Measurements from ENCODE around the gene KIFC3. TPM values are rescaled to one million over a fixed set of nuclear protein-coding genes. Genes with fewer than 3 reads are reported as not detected.
A peak's percentile ranks its signal among the peaks of the same experiment; 100 is the strongest.

Gene KIFC3
- total RNA-seq, 1 donor from 2014 or later = 36.8 TPM

DNA sequence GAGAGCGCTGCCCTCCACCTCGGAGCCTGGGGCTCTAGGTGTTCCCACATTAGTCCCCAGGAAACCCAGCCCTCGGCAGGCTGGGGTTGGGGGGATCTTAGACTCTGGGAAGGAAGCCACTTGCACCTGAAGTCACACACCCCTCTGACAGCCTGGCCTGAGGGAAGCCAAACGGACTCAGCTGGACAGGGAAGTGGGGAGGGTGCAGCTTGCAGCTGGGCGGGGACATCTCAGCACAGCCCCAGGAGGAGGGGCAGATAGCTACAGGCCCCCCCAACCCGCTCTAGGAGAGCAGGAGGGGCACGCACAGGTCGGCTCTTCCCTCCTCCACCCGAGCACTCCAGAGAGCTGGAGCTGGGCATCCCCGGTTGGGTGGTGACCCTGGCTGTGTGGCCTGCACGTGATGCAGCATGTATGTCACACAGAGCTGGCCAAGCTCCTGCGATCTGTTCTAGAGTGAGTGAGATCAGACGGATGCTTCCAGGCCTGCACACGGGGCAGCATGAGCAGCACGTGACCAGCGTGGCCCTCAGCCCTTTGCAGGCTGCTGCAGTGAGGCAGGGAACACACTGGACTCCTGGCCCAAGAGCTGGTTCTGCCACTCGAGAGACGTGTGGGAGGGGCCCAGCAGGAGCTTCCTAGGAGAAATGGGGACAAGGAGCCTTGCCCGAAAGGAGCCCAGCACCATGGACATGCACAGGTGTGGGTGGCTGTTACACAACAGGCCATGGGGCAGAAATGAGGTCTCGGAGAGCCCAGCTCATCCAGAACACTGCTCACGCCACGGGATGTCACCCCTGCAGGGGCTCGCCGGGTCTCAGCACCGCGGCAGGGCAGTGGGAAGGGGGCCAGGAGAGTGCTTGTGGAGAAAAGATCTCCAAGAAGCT, 15.4 kb downstream of the KIFC3 start:
- no peak for DNase-seq (ENCODE audit: extremely low spot score in 2 of 2)
- H3K36me3 ChIP-seq = no peaks in the 10 kb centered on the region
- intact Hi-C loops (cut with DNase I) = no loop called here

DNA sequence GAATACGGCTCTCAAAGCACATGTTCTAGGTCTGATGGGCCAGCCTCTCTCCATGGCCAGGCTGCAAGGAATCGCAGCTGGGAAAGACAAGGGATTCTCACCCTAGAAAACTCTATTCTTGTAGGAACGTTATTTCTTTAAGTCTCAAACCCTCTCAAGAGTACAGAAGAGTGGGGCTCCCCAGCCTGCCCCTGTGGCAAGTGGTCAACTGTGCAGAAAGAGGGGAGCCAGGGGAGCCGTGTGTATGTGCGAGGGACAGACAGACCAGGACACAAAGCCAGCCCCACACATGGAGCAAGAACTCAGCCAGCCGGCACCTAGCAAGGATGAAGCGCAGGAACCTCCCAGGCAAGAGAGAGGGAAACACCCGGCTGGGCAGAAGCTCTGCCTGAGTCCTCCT, 16.4 kb downstream of the KIFC3 start:
- Histone ChIP-seq H3K27me3 (no peaks in the 10 kb centered on the region), H3K27ac (peak overlapping the region; percentile 68), H3K4me3 (no peak overlapping the region), H3K9me3 (no peaks in the 10 kb centered on the region), H3K36me3 (no peaks in the 10 kb centered on the region), H3K4me1 (peaks cover 21% of the 10 kb centered on the region)
- intact Hi-C loops (cut with DNase I) = no loop called here
- TF ChIP-seq, protein P1, sequence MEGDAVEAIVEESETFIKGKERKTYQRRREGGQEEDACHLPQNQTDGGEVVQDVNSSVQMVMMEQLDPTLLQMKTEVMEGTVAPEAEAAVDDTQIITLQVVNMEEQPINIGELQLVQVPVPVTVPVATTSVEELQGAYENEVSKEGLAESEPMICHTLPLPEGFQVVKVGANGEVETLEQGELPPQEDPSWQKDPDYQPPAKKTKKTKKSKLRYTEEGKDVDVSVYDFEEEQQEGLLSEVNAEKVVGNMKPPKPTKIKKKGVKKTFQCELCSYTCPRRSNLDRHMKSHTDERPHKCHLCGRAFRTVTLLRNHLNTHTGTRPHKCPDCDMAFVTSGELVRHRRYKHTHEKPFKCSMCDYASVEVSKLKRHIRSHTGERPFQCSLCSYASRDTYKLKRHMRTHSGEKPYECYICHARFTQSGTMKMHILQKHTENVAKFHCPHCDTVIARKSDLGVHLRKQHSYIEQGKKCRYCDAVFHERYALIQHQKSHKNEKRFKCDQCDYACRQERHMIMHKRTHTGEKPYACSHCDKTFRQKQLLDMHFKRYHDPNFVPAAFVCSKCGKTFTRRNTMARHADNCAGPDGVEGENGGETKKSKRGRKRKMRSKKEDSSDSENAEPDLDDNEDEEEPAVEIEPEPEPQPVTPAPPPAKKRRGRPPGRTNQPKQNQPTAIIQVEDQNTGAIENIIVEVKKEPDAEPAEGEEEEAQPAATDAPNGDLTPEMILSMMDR (IDR thresholded peaks at IDR 0.05) = no peak
- TF ChIP-seq POLR2AphosphoS5 (IDR thresholded peaks at IDR 0.05; ENCODE audit: insufficient read depth in 1 of 2, low read depth in 1 of 2) = no peak
- no peak for TF ChIP-seq POLR2A (IDR thresholded peaks at IDR 0.05)
- no peak for DNase-seq (ENCODE audit: extremely low spot score in 2 of 2)

More for the DNA sequence above, 15.4 kb downstream of the KIFC3 start:
- no peak for TF ChIP-seq POLR2A (IDR thresholded peaks at IDR 0.05)
- TF ChIP-seq POLR2AphosphoS5 (IDR thresholded peaks at IDR 0.05; ENCODE audit: insufficient read depth in 1 of 2, low read depth in 1 of 2) = peak in 1 of 2 donors; percentile 78
- TF ChIP-seq, protein P1 (IDR thresholded peaks at IDR 0.05) = no peak
- no peaks in the 10 kb centered on the region for H3K27me3 ChIP-seq
- no peaks in the 10 kb centered on the region for H3K9me3 ChIP-seq
- H3K27ac ChIP-seq = peak overlapping the region; percentile 68
- H3K4me1 ChIP-seq = peaks cover 27% of the 10 kb centered on the region
- no peak overlapping the region for H3K4me3 ChIP-seq

DNA sequence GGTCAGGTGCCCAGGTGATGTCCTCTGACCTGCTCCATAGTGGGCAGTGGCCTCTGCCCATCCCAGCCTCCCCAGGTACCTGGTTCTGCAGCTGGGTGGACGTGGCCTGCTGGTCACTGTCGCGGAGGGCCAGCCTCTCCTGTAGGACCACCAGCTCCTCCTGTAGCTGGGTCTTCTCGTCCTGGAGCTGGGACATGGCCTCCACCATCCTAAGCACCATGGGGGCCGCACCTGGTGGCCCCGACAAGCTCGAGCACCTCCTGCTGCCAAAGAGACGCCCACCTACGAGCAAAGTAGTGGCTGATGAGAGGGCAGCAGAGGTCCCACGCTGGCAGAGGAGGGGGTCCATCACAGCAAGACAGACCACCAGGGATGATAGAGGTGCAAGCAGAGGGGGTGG, 16.9 kb downstream of the KIFC3 start:
- peaks cover 21% of the 10 kb centered on the region for H3K4me1 ChIP-seq
- DNase-seq (ENCODE audit: extremely low spot score in 2 of 2) = no peak
- H3K9me3 ChIP-seq = no peaks in the 10 kb centered on the region
- H3K27ac ChIP-seq = no peak overlapping the region
- TF ChIP-seq POLR2AphosphoS5 (IDR thresholded peaks at IDR 0.05; ENCODE audit: insufficient read depth in 1 of 2, low read depth in 1 of 2) = no peak
- no peak for TF ChIP-seq POLR2A (IDR thresholded peaks at IDR 0.05)
- TF ChIP-seq, protein P1 (IDR thresholded peaks at IDR 0.05) = no peak
- no peaks in the 10 kb centered on the region for H3K27me3 ChIP-seq
- H3K36me3 ChIP-seq = no peaks in the 10 kb centered on the region
- intact Hi-C loops (cut with DNase I) = no loop called here
- H3K4me3 ChIP-seq = no peak overlapping the region

DNA sequence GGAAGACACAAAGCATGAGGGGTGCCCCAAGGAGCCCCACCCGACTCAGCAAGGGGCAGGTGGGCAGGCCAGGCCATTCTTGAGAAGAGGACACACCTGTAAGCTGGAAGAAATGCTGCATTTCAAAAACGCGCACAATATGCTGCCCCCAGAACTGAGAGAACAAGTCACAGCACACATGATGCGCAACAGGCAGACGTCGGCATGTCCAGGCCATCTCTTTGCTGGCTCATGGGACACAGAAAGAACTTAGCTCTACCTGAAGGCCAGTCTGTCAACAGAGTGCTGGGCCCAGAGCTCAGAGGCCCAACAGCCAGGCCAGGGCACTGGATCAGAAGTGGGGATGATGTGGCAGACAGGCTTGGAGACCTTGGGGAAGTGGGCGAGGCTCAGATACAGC, 18.0 kb downstream of the KIFC3 start:
- peaks cover 21% of the 10 kb centered on the region for H3K4me1 ChIP-seq
- DNase-seq (ENCODE audit: extremely low spot score in 2 of 2) = no peak
- no peak overlapping the region for H3K4me3 ChIP-seq
- intact Hi-C loops (cut with DNase I) = no loop called here
- H3K36me3 ChIP-seq = no peaks in the 10 kb centered on the region
- TF ChIP-seq, protein P1 (IDR thresholded peaks at IDR 0.05) = no peak
- TF ChIP-seq POLR2AphosphoS5 (IDR thresholded peaks at IDR 0.05; ENCODE audit: insufficient read depth in 1 of 2, low read depth in 1 of 2) (no peak), POLR2A (IDR thresholded peaks at IDR 0.05) (no peak)
- no peak overlapping the region for H3K27ac ChIP-seq
- no peaks in the 10 kb centered on the region for H3K27me3 ChIP-seq
- H3K9me3 ChIP-seq = no peaks in the 10 kb centered on the region

DNA sequence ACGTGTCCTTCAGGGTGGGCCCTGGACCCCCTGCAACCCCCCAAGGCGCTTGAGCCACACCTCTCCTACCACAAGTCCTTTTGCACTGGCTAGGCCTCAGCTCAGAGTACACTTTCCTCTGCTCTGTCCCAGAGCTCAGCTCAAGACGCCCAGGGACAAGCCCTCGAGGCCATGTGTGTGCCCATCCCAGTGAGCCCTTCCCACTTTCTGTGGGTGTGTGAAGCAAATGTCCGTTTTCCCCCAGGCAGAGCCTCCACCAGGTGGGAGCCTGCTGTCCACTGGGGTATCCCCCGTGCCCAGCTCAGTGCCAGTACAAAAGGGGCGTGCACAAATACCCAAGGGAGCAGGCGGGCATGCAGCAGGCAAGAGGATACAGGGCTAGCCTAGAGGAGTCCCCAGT, 18.4 kb downstream of the KIFC3 start:
- Histone ChIP-seq H3K4me1 (peaks cover 21% of the 10 kb centered on the region), H3K27ac (no peak overlapping the region), H3K36me3 (no peaks in the 10 kb centered on the region), H3K27me3 (no peaks in the 10 kb centered on the region), H3K9me3 (no peaks in the 10 kb centered on the region), H3K4me3 (no peak overlapping the region)
- DNase-seq (ENCODE audit: extremely low spot score in 2 of 2) = no peak
- intact Hi-C loops (cut with DNase I) = no loop called here
- TF ChIP-seq, protein P1 (IDR thresholded peaks at IDR 0.05) = no peak
- no peak for TF ChIP-seq POLR2A (IDR thresholded peaks at IDR 0.05)

Measured in vagina (tissue), 2 donors.